ENCODE results near the gene TNFRSF11A. TPM values are rescaled to one million over a fixed set of nuclear protein-coding genes. Genes with fewer than 3 reads are reported as not detected.

The TNFRSF11A gene
- total RNA-seq, 1 donor from 2014 or later: 8.9 TPM

DNA sequence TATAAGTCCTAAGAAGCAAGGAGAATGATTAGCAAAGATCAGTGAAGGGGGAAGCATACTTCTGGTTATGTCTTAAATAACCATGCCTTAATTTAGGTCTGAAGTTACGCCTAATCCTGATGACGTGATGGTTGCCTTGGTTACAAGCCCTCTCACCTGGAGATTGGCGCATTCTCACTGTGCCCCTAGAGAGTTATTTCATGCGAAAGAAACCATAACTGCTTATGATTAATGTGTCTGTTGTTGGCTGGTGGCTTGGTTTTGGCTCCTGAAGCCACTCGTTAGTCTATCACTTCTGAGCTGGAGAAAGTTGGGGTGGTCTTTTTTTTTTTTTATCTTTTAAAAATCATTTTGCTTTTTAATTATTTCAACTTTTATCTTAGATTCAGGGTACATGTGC is 47.0 kb downstream of the TNFRSF11A start:
- H3K27me3 ChIP-seq (ENCODE audit: control insufficient read depth in 3 of 3, insufficient read depth in 3 of 3, low read length in 3 of 3): peaks cover 0 to 4% (median 0%) of the 10 kb centered on the region in 3 donors
- H3K36me3 ChIP-seq (ENCODE audit: control insufficient read depth in 3 of 3, insufficient read depth in 3 of 3, low read length in 3 of 3): no peaks in the 10 kb centered on the region
- no peak overlapping the region for H3K27ac ChIP-seq (ENCODE audit: low read depth, low read length)
- no peak overlapping the region for H3K9ac ChIP-seq (ENCODE audit: low read depth in 1 of 3, low read length in 3 of 3)
- H3K4me3 ChIP-seq (ENCODE audit: low read length in 3 of 3): no peak overlapping the region
- H3K9me3 ChIP-seq (ENCODE audit: control insufficient read depth in 3 of 3, low read length in 3 of 3): no peaks in the 10 kb centered on the region
- no peaks in the 10 kb centered on the region for H3K4me1 ChIP-seq (ENCODE audit: control insufficient read depth in 3 of 3, insufficient read depth in 3 of 3, low read length in 3 of 3)

DNA sequence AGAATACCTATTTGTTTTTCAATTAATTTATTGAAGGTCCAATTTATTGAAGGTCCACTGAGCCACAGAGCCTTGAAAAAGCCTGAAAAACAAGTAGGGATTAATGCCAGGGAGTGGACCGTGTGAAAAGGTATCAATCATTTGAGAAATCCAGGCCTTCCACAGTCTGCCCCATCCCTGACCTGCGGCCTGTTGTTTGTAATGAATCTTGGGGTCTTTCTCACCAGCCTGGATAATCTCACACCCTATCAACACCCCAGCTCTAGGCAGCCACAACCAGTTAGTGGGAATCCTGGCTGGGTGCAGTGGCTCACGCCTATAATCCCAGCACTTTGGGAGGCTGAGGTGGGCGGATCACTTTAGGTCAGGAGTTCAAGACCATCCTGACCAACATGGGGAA is 47.8 kb downstream of the TNFRSF11A start:
- Histone ChIP-seq H3K36me3 (ENCODE audit: control insufficient read depth in 3 of 3, insufficient read depth in 3 of 3, low read length in 3 of 3) (no peaks in the 10 kb centered on the region), H3K27ac (ENCODE audit: low read depth, low read length) (no peak overlapping the region), H3K27me3 (ENCODE audit: control insufficient read depth in 3 of 3, insufficient read depth in 3 of 3, low read length in 3 of 3) (peaks cover 0 to 4% (median 0%) of the 10 kb centered on the region in 3 donors), H3K9ac (ENCODE audit: low read depth in 1 of 3, low read length in 3 of 3) (no peak overlapping the region), H3K4me3 (ENCODE audit: low read length in 3 of 3) (no peak overlapping the region), H3K9me3 (ENCODE audit: control insufficient read depth in 3 of 3, low read length in 3 of 3) (no peaks in the 10 kb centered on the region), H3K4me1 (ENCODE audit: control insufficient read depth in 3 of 3, insufficient read depth in 3 of 3, low read length in 3 of 3) (no peaks in the 10 kb centered on the region)

DNA sequence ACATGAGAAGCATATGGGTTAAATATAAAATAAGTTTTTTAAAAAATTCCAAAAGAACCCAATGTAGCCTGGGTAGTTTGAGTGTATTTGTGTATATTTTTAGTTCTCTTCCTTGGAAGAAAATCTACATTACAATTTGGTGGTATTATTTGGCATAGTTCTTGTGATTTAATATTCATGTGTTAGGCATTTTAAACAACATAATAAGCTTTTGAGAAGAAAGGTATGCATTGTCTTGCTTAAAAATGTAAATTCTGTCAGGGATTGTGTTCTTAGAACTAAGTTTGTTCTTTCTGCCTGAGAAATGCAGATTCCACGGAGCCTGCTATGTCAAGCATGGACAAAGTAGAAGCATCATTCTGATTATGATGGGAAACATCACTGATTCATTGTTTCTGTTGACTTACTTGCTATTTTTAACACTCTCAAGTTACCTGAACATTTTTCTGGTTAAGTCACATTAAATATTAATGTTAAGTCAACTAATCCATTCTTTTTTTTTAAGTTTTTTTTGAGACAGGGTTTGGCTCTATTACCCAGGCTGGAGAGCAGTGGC is 49.4 kb downstream of the TNFRSF11A start:
- H3K4me1 ChIP-seq (ENCODE audit: control insufficient read depth in 3 of 3, insufficient read depth in 3 of 3, low read length in 3 of 3): no peaks in the 10 kb centered on the region
- no peak overlapping the region for H3K4me3 ChIP-seq (ENCODE audit: low read length in 3 of 3)
- no peaks in the 10 kb centered on the region for H3K9me3 ChIP-seq (ENCODE audit: control insufficient read depth in 3 of 3, low read length in 3 of 3)
- H3K27me3 ChIP-seq (ENCODE audit: control insufficient read depth in 3 of 3, insufficient read depth in 3 of 3, low read length in 3 of 3): no peaks in the 10 kb centered on the region
- H3K27ac ChIP-seq (ENCODE audit: low read depth, low read length): no peak overlapping the region
- no peak overlapping the region for H3K9ac ChIP-seq (ENCODE audit: low read depth in 1 of 3, low read length in 3 of 3)
- no peaks in the 10 kb centered on the region for H3K36me3 ChIP-seq (ENCODE audit: control insufficient read depth in 3 of 3, insufficient read depth in 3 of 3, low read length in 3 of 3)

DNA sequence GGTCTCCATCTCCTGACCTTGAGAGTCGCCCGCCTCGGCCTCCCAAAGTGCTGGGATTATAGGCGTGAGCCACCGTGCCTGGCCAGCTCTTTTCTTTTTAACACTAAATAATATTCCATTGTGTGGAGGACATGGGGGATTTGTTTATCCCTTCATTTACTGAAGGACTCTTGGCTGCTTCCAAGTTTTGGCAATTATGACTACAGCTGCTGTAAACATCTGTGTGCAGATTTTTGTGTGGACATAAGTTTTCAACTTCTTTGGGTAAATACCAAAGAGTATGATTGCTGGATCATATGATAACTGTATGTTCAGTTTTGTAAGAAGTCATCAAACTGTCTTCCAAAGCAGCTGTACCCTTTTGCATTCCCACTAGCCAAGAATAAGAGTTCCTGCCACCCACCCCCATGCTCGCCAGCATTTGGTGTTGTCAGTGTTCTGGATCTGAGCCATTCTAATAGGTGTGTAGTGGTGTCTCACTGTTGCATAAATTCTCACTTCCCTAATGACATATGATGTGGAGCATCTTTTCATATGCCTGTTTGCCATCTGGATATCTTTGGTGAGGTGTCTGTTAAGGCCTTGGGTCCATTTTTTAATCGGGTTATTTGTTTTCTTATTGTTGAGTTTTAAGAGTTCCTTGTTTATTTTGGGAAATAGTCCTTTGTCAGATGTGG is 52.2 kb downstream of the TNFRSF11A start:
- Histone ChIP-seq H3K4me3 (ENCODE audit: low read length in 3 of 3) (no peak overlapping the region), H3K9me3 (ENCODE audit: control insufficient read depth in 3 of 3, low read length in 3 of 3) (no peaks in the 10 kb centered on the region), H3K36me3 (ENCODE audit: control insufficient read depth in 3 of 3, insufficient read depth in 3 of 3, low read length in 3 of 3) (no peaks in the 10 kb centered on the region), H3K9ac (ENCODE audit: low read depth in 1 of 3, low read length in 3 of 3) (no peak overlapping the region), H3K4me1 (ENCODE audit: control insufficient read depth in 3 of 3, insufficient read depth in 3 of 3, low read length in 3 of 3) (no peaks in the 10 kb centered on the region), H3K27me3 (ENCODE audit: control insufficient read depth in 3 of 3, insufficient read depth in 3 of 3, low read length in 3 of 3) (no peaks in the 10 kb centered on the region), H3K27ac (ENCODE audit: low read depth, low read length) (no peak overlapping the region)

DNA sequence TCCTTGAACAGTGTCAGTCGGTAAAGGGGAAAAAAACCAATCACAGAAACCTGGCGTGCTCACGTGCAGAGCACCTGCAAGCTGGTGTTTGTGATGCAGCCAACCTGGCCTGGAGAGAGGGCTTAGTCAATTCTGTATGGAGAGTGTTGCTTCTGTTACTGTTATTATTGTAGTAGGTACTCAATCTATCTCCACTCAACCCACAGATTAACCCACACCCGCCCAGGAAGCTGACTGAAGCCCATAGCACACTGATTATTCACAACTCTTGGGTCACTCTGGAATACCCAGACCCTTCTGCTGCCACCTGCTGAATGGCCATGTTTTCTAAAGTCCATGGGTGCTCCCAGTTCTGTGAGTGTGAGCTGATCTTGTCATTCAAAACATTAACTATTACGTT is 53.9 kb downstream of the TNFRSF11A start:
- Histone ChIP-seq H3K9me3 (ENCODE audit: control insufficient read depth in 3 of 3, low read length in 3 of 3) (no peaks in the 10 kb centered on the region), H3K4me1 (ENCODE audit: control insufficient read depth in 3 of 3, insufficient read depth in 3 of 3, low read length in 3 of 3) (no peaks in the 10 kb centered on the region), H3K27ac (ENCODE audit: low read depth, low read length) (no peak overlapping the region), H3K9ac (ENCODE audit: low read depth in 1 of 3, low read length in 3 of 3) (no peak overlapping the region), H3K27me3 (ENCODE audit: control insufficient read depth in 3 of 3, insufficient read depth in 3 of 3, low read length in 3 of 3) (no peaks in the 10 kb centered on the region), H3K4me3 (ENCODE audit: low read length in 3 of 3) (no peak overlapping the region), H3K36me3 (ENCODE audit: control insufficient read depth in 3 of 3, insufficient read depth in 3 of 3, low read length in 3 of 3) (no peaks in the 10 kb centered on the region)

DNA sequence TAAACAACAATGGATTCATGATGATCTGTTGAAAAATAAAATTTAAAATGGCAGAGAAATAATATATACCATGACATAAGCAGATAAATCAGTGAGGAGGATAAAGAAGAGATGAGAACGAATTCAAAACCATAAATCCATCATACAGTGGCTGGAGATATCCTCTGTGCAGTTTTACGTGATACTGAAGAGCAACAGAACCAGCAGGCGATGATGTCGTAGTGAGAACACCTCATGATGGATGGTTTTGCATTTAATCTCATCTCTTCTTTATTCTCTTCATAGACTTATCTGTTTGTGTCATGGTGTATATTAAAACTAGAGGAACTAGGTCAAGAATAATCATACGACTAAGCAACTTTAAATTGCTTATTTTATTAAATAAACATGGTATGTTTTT is 56.3 kb downstream of the TNFRSF11A start:
- Histone ChIP-seq H3K9ac (ENCODE audit: low read depth in 1 of 3, low read length in 3 of 3) (no peak overlapping the region), H3K36me3 (ENCODE audit: control insufficient read depth in 3 of 3, insufficient read depth in 3 of 3, low read length in 3 of 3) (no peaks in the 10 kb centered on the region), H3K27ac (ENCODE audit: low read depth, low read length) (no peak overlapping the region), H3K9me3 (ENCODE audit: control insufficient read depth in 3 of 3, low read length in 3 of 3) (no peaks in the 10 kb centered on the region), H3K4me3 (ENCODE audit: low read length in 3 of 3) (no peak overlapping the region), H3K27me3 (ENCODE audit: control insufficient read depth in 3 of 3, insufficient read depth in 3 of 3, low read length in 3 of 3) (peaks cover 0 to 4% (median 0%) of the 10 kb centered on the region in 3 donors), H3K4me1 (ENCODE audit: control insufficient read depth in 3 of 3, insufficient read depth in 3 of 3, low read length in 3 of 3) (no peaks in the 10 kb centered on the region)

DNA sequence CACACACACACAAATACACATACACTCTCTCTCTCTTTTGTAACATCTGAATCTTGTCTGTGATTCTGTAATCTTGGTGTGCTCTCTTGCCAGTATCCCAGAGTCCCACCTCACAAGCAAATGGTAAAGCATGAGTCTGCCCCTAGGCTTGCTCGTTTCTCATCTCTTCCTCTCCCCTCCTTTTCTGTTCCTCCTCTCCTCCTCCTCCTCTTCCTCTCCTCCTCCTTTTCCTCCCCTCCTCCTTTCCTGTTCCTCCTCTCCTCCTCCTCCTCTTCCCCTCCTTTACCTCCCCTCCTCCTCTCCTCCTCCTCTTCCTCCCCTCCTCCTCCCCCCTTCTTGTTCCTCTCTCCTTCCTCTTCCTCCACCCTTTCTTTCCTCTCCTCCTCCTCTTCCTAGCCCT is 59.0 kb downstream of the TNFRSF11A start:
- Histone ChIP-seq H3K4me3 (ENCODE audit: low read length in 3 of 3) (no peak overlapping the region), H3K9me3 (ENCODE audit: control insufficient read depth in 3 of 3, low read length in 3 of 3) (no peaks in the 10 kb centered on the region), H3K9ac (ENCODE audit: low read depth in 1 of 3, low read length in 3 of 3) (no peak overlapping the region), H3K27me3 (ENCODE audit: control insufficient read depth in 3 of 3, insufficient read depth in 3 of 3, low read length in 3 of 3) (peaks cover 0 to 4% (median 3%) of the 10 kb centered on the region in 3 donors), H3K4me1 (ENCODE audit: control insufficient read depth in 3 of 3, insufficient read depth in 3 of 3, low read length in 3 of 3) (no peaks in the 10 kb centered on the region), H3K36me3 (ENCODE audit: control insufficient read depth in 3 of 3, insufficient read depth in 3 of 3, low read length in 3 of 3) (no peaks in the 10 kb centered on the region), H3K27ac (ENCODE audit: low read depth, low read length) (no peak overlapping the region)

DNA sequence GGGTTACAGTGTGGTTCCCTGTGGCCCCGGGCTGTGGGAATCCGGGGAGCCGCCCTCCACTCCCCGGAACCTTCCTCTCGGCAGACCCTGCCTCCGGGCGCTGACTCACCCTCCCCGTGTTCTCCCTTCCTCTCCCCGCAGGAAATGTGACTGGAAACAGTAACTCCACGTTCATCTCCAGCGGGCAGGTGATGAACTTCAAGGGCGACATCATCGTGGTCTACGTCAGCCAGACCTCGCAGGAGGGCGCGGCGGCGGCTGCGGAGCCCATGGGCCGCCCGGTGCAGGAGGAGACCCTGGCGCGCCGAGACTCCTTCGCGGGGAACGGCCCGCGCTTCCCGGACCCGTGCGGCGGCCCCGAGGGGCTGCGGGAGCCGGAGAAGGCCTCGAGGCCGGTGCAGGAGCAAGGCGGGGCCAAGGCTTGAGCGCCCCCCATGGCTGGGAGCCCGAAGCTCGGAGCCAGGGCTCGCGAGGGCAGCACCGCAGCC is 59.5 kb downstream of the TNFRSF11A start:
- Histone ChIP-seq H3K27me3 (ENCODE audit: control insufficient read depth in 3 of 3, insufficient read depth in 3 of 3, low read length in 3 of 3) (peaks cover 0 to 4% (median 3%) of the 10 kb centered on the region in 3 donors), H3K4me3 (ENCODE audit: low read length in 3 of 3) (no peak overlapping the region), H3K4me1 (ENCODE audit: control insufficient read depth in 3 of 3, insufficient read depth in 3 of 3, low read length in 3 of 3) (no peaks in the 10 kb centered on the region), H3K27ac (ENCODE audit: low read depth, low read length) (no peak overlapping the region), H3K9me3 (ENCODE audit: control insufficient read depth in 3 of 3, low read length in 3 of 3) (no peaks in the 10 kb centered on the region), H3K9ac (ENCODE audit: low read depth in 1 of 3, low read length in 3 of 3) (no peak overlapping the region), H3K36me3 (ENCODE audit: control insufficient read depth in 3 of 3, insufficient read depth in 3 of 3, low read length in 3 of 3) (no peaks in the 10 kb centered on the region)

DNA sequence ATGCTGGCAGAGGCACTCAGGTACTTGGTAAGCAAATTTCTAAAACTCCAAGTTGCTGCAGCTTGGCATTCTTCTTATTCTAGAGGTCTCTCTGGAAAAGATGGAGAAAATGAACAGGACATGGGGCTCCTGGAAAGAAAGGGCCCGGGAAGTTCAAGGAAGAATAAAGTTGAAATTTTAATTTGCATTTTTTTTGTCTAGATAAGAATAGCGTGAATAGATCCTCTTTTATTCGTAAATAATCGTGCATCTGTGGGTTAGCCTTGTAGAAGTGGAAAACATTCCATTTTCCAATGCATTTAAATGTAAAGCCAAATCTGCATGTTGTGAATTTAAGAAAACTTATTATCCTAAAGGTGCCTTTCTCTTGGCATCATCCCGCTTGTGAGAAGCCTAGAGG is 61.0 kb downstream of the TNFRSF11A start:
- Histone ChIP-seq H3K4me3 (ENCODE audit: low read length in 3 of 3) (no peak overlapping the region), H3K9me3 (ENCODE audit: control insufficient read depth in 3 of 3, low read length in 3 of 3) (no peaks in the 10 kb centered on the region), H3K9ac (ENCODE audit: low read depth in 1 of 3, low read length in 3 of 3) (no peak overlapping the region), H3K27me3 (ENCODE audit: control insufficient read depth in 3 of 3, insufficient read depth in 3 of 3, low read length in 3 of 3) (peaks cover 0 to 4% (median 3%) of the 10 kb centered on the region in 3 donors), H3K36me3 (ENCODE audit: control insufficient read depth in 3 of 3, insufficient read depth in 3 of 3, low read length in 3 of 3) (no peaks in the 10 kb centered on the region), H3K4me1 (ENCODE audit: control insufficient read depth in 3 of 3, insufficient read depth in 3 of 3, low read length in 3 of 3) (no peaks in the 10 kb centered on the region), H3K27ac (ENCODE audit: low read depth, low read length) (no peak overlapping the region)

DNA sequence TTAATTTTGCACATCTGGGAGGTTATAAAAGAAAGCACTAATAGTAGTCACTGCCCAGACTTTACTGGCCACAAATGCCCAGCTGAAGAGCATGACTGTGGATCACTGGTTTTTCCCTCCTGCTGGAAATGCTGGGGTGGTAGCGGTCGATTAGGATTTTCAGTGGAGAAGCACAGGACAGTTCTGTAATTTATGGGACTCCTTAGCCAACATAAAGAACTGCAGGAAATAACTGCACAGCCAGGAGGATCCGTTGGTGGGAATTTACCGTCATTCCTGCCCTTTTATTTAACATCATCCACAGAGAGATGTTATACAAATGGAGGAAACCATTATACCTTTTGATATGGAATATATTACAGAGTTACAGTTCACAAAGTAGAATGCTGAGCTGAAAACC is 61.5 kb downstream of the TNFRSF11A start:
- H3K4me1 ChIP-seq (ENCODE audit: control insufficient read depth in 3 of 3, insufficient read depth in 3 of 3, low read length in 3 of 3): no peaks in the 10 kb centered on the region
- no peaks in the 10 kb centered on the region for H3K36me3 ChIP-seq (ENCODE audit: control insufficient read depth in 3 of 3, insufficient read depth in 3 of 3, low read length in 3 of 3)
- no peak overlapping the region for H3K9ac ChIP-seq (ENCODE audit: low read depth in 1 of 3, low read length in 3 of 3)
- H3K4me3 ChIP-seq (ENCODE audit: low read length in 3 of 3): no peak overlapping the region
- H3K9me3 ChIP-seq (ENCODE audit: control insufficient read depth in 3 of 3, low read length in 3 of 3): no peaks in the 10 kb centered on the region
- H3K27ac ChIP-seq (ENCODE audit: low read depth, low read length): no peak overlapping the region
- peaks cover 0 to 4% (median 3%) of the 10 kb centered on the region in 3 donors for H3K27me3 ChIP-seq (ENCODE audit: control insufficient read depth in 3 of 3, insufficient read depth in 3 of 3, low read length in 3 of 3)

Measured in skeletal muscle tissue (tissue), 4 donors.